GM21576 (cell line): ENCODE data around the gene PNPLA7.

ENCODE experiments used
- ATAC-seq: cut with Tn5 transposase; IDR thresholded peaks from one replicate; pipeline ENCODE4 v1.9.1; 2021; ENCODE audit warnings: mild to moderate bottlenecking, moderate library complexity; ENCODE audit not compliant: unreplicated experiment

The PNPLA7 gene

GRCh38 chr9:137437691-137438590, 112.3 kb downstream of the PNPLA7 start:
- no peak for ATAC-seq

- ATAC-seq: no peak
These were observed 113.2 kb downstream of the PNPLA7 start for GRCh38 chr9:137436761-137437600.

GRCh38 chr9:137435980-137436760, 114.0 kb downstream of the PNPLA7 start:
- no peak for ATAC-seq

GRCh38 chr9:137435381-137435891, 114.8 kb downstream of the PNPLA7 start:
- no peak for ATAC-seq

GRCh38 chr9:137434498-137435380, 115.5 kb downstream of the PNPLA7 start:
- no peak for ATAC-seq

GRCh38 chr9:137433916-137434431, 116.2 kb downstream of the PNPLA7 start:
- ATAC-seq: no peak

GRCh38 chr9:137433349-137433915, 116.8 kb downstream of the PNPLA7 start:
- ATAC-seq: no peak

GRCh38 chr9:137432687-137433348, 117.4 kb downstream of the PNPLA7 start:
- ATAC-seq: no peak

- ATAC-seq: no peak
These were observed 118.7 kb downstream of the PNPLA7 start for GRCh38 chr9:137431416-137431931.

- ATAC-seq: no peak
These were observed 119.3 kb downstream of the PNPLA7 start for GRCh38 chr9:137430723-137431415.

GRCh38 chr9:137429974-137430722, 120.1 kb downstream of the PNPLA7 start:
- ATAC-seq: no peak

GRCh38 chr9:137429546-137429890, 120.7 kb downstream of the PNPLA7 start:
- ATAC-seq: no peak

- ATAC-seq: no peak
These were observed 121.2 kb downstream of the PNPLA7 start for GRCh38 chr9:137428841-137429545.

- ATAC-seq: no peak
These were observed 121.9 kb downstream of the PNPLA7 start for GRCh38 chr9:137428311-137428630.

- ATAC-seq: no peak
These were observed 122.5 kb downstream of the PNPLA7 start for GRCh38 chr9:137427454-137428310.
